Trophoblast cell (in vitro differentiated cells and primary cell): Measurements from ENCODE around the gene ARHGEF10L.

ENCODE experiments used
- DNase-seq, 2 donors: peaks; one replicate each; pipeline ENCODE4 v3.0.0-alpha.2; 2016
- H2AFZ ChIP-seq: 2 replicates; pipeline ENCODE4 v1.6.1; 2013; ENCODE audit warnings: low read length, moderate library complexity, mild to moderate bottlenecking; ENCODE audit not compliant: insufficient read depth, poor library complexity
- H2AK5ac ChIP-seq: 2 replicates; pipeline ENCODE4 v1.6.1; 2013; ENCODE audit warnings: mild to moderate bottlenecking, low read length
- H2BK120ac ChIP-seq: 2 replicates; pipeline ENCODE4 v1.6.1; 2013; ENCODE audit warnings: low read length, mild to moderate bottlenecking, moderate library complexity; ENCODE audit not compliant: insufficient read depth, poor library complexity
- H2BK12ac ChIP-seq: 2 replicates; pipeline ENCODE4 v1.6.1; 2013; ENCODE audit warnings: mild to moderate bottlenecking, low read length, moderate library complexity
- H2BK5ac ChIP-seq: 2 replicates; pipeline ENCODE4 v1.6.1; 2013; ENCODE audit warnings: low read length, low read depth, moderate library complexity, mild to moderate bottlenecking; ENCODE audit not compliant: poor library complexity
- H3K14ac ChIP-seq: 2 replicates; pipeline ENCODE4 v1.6.1; 2013; ENCODE audit warnings: mild to moderate bottlenecking, low read length
- H3K18ac ChIP-seq: 2 replicates; pipeline ENCODE4 v1.6.1; 2013; ENCODE audit warnings: mild to moderate bottlenecking, low read length
- H3K23ac ChIP-seq: 2 replicates; pipeline ENCODE4 v1.6.1; 2013; ENCODE audit warnings: low read length
- H3K27ac ChIP-seq: 2 replicates; pipeline ENCODE4 v1.5.1; 2013; ENCODE audit warnings: low read depth, mild to moderate bottlenecking, inconsistent platforms, low read length, moderate library complexity
- H3K27me3 ChIP-seq: 2 replicates; pipeline ENCODE4 v1.6.1; 2013; ENCODE audit warnings: inconsistent platforms, mild to moderate bottlenecking, low read length, moderate library complexity; ENCODE audit not compliant: insufficient read depth
- H3K36me3 ChIP-seq, 2 experiments: 1 replicate in 1 of 2; 2 replicates in 1 of 2; pipeline ENCODE4 v1.6.1; 2013; ENCODE audit warnings: low read length in 2 of 2, mild to moderate bottlenecking in 2 of 2, moderate library complexity in 1 of 2; ENCODE audit not compliant: insufficient read depth in 2 of 2, control insufficient read depth in 1 of 2
- H3K4ac ChIP-seq: 2 replicates; pipeline ENCODE4 v1.6.1; 2013; ENCODE audit warnings: low read depth, mild to moderate bottlenecking, low read length, moderate library complexity
- H3K4me1 ChIP-seq, 2 experiments: 1 replicate in 1 of 2; 2 replicates in 1 of 2; pipeline ENCODE4 v1.6.1; 2013; ENCODE audit warnings: low read length in 2 of 2, mild to moderate bottlenecking in 2 of 2, moderate library complexity in 1 of 2; ENCODE audit not compliant: insufficient read depth in 2 of 2, control insufficient read depth in 1 of 2
- H3K4me2 ChIP-seq: 2 replicates; pipeline ENCODE4 v1.6.1; 2013; ENCODE audit warnings: inconsistent platforms, mild to moderate bottlenecking, low read length, moderate library complexity
- H3K4me3 ChIP-seq: 2 replicates; pipeline ENCODE4 v1.5.1; 2013; ENCODE audit warnings: mild to moderate bottlenecking, low read depth, low read length, inconsistent platforms
- H3K79me1 ChIP-seq: one replicate; pipeline ENCODE4 v1.6.1; 2013; ENCODE audit warnings: low read length
- H3K79me2 ChIP-seq: 2 replicates; pipeline ENCODE4 v1.6.1; 2013; ENCODE audit warnings: low read length, mild to moderate bottlenecking; ENCODE audit not compliant: control insufficient read depth, insufficient read depth, poor library complexity
- H3K9ac ChIP-seq: 2 replicates; pipeline ENCODE4 v1.6.1; 2013; ENCODE audit warnings: mild to moderate bottlenecking, low read length
- H3K9me3 ChIP-seq: 2 replicates; pipeline ENCODE4 v1.6.1; 2013; ENCODE audit warnings: low read depth, mild to moderate bottlenecking, control low read depth, inconsistent platforms, low read length; ENCODE audit not compliant: insufficient read depth
- H4K12ac ChIP-seq: 2 replicates; pipeline ENCODE4 v1.6.1; 2013; ENCODE audit warnings: low read depth, mild to moderate bottlenecking, low read length, moderate library complexity
- H4K8ac ChIP-seq: 2 replicates; pipeline ENCODE4 v1.6.1; 2013; ENCODE audit warnings: low read depth, mild to moderate bottlenecking, low read length, moderate library complexity
- H4K91ac ChIP-seq: one replicate; pipeline ENCODE4 v1.6.1; 2013; ENCODE audit warnings: low read depth, mild to moderate bottlenecking, low read length, moderate library complexity
- WGBS: extraction: QIAGEN DNeasy Blood & Tissue Kit; methylation state at CpG from one replicate; pipeline ENCODE4 v1.1.7; 2013; ENCODE audit warnings: missing lambda C conversion rate; ENCODE audit not compliant: insufficient read length, insufficient coverage; ENCODE audit errors: extremely low coverage; 5-methylcytosine and 5-hydroxymethylcytosine counted together

ARHGEF10L gene

GRCh38 chr1:17631410-17631809 is 91.9 kb downstream of the ARHGEF10L start:
- H3K9ac ChIP-seq = no peak overlapping the region

GRCh38 chr1:17632106-17632505 is 92.6 kb downstream of the ARHGEF10L start:
- no peak overlapping the region for H2AK5ac ChIP-seq
- no peak overlapping the region for H3K27ac ChIP-seq
- no peak overlapping the region for H3K4me2 ChIP-seq
- no peak overlapping the region for H2BK12ac ChIP-seq
- no peak overlapping the region for H4K91ac ChIP-seq
- H3K9ac ChIP-seq = no peak overlapping the region
- WGBS = no CpG with 5 or more reads among the region's 19 CpGs
- H3K79me2 ChIP-seq = no peaks in the 10 kb centered on the region
- no peak overlapping the region for H3K4ac ChIP-seq
- no peak overlapping the region for H2BK5ac ChIP-seq
- no peak overlapping the region for H3K4me3 ChIP-seq
- peaks cover 2% of the 10 kb centered on the region for H3K9me3 ChIP-seq
- H4K12ac ChIP-seq = no peak overlapping the region
- no peak overlapping the region for H3K14ac ChIP-seq
- peaks cover 0 to 2% of the 10 kb centered on the region in 2 experiments for H3K4me1 ChIP-seq
- H2BK120ac ChIP-seq = no peak overlapping the region
- no peaks in the 10 kb centered on the region for H3K79me1 ChIP-seq
- no peak overlapping the region for H2AFZ ChIP-seq
- H3K23ac ChIP-seq = no peak overlapping the region
- H3K18ac ChIP-seq = no peak overlapping the region
- H3K36me3 ChIP-seq = peaks cover 52 to 57% of the 10 kb centered on the region in 2 experiments
- H4K8ac ChIP-seq = no peak overlapping the region
- H3K27me3 ChIP-seq = no peaks in the 10 kb centered on the region
- DNase-seq = no peak

More at GRCh38 chr1:17631410-17631809, 91.9 kb downstream of the ARHGEF10L start:
- Histone ChIP-seq H2BK120ac (no peak overlapping the region), H3K14ac (no peak overlapping the region), H3K4me3 (no peak overlapping the region), H3K18ac (no peak overlapping the region), H3K27ac (no peak overlapping the region), H2AK5ac (no peak overlapping the region), H3K23ac (no peak overlapping the region), H4K8ac (no peak overlapping the region), H3K36me3 (peaks cover 51 to 57% of the 10 kb centered on the region in 2 experiments), H4K12ac (no peak overlapping the region), H4K91ac (no peak overlapping the region), H3K79me2 (no peaks in the 10 kb centered on the region), H2BK5ac (no peak overlapping the region), H3K4me1 (peaks cover 0 to under 1% of the 10 kb centered on the region in 2 experiments), H2AFZ (no peak overlapping the region), H2BK12ac (no peak overlapping the region), H3K9me3 (peaks cover 2% of the 10 kb centered on the region), H3K79me1 (no peaks in the 10 kb centered on the region), H3K4ac (no peak overlapping the region), H3K27me3 (no peaks in the 10 kb centered on the region), H3K4me2 (no peak overlapping the region)
- WGBS = no CpG with 5 or more reads among the region's 8 CpGs
- no peak for DNase-seq

GRCh38 chr1:17632541-17633184 is 93.2 kb downstream of the ARHGEF10L start:
- no peak overlapping the region for H2BK12ac ChIP-seq
- H4K91ac ChIP-seq = no peak overlapping the region
- no peak overlapping the region for H2BK120ac ChIP-seq
- no peak overlapping the region for H3K4me2 ChIP-seq
- DNase-seq = no peak
- peaks cover 2% of the 10 kb centered on the region for H3K9me3 ChIP-seq
- no peaks in the 10 kb centered on the region for H3K79me1 ChIP-seq
- H3K27me3 ChIP-seq = no peaks in the 10 kb centered on the region
- H4K8ac ChIP-seq = no peak overlapping the region
- H3K14ac ChIP-seq = no peak overlapping the region
- WGBS = no CpG with 5 or more reads among the region's 12 CpGs
- H3K36me3 ChIP-seq = peaks cover 52 to 54% of the 10 kb centered on the region in 2 experiments
- H3K4ac ChIP-seq = no peak overlapping the region
- H3K23ac ChIP-seq = no peak overlapping the region
- no peak overlapping the region for H2AK5ac ChIP-seq
- H2AFZ ChIP-seq = no peak overlapping the region
- H3K4me3 ChIP-seq = no peak overlapping the region
- no peak overlapping the region for H3K18ac ChIP-seq
- H3K79me2 ChIP-seq = no peaks in the 10 kb centered on the region
- no peak overlapping the region for H3K9ac ChIP-seq
- no peak overlapping the region for H4K12ac ChIP-seq
- H3K27ac ChIP-seq = no peak overlapping the region
- no peak overlapping the region for H2BK5ac ChIP-seq
- H3K4me1 ChIP-seq = peaks cover 0 to 2% of the 10 kb centered on the region in 2 experiments

GRCh38 chr1:17633654-17634053 is 94.2 kb downstream of the ARHGEF10L start:
- Histone ChIP-seq H3K4me1 (peaks cover 0 to 2% of the 10 kb centered on the region in 2 experiments), H2BK5ac (no peak overlapping the region), H3K27ac (no peak overlapping the region), H3K9me3 (peaks cover 2% of the 10 kb centered on the region), H3K27me3 (no peaks in the 10 kb centered on the region), H3K79me2 (no peaks in the 10 kb centered on the region), H3K4ac (no peak overlapping the region), H3K36me3 (peaks cover 60 to 64% of the 10 kb centered on the region in 2 experiments), H3K9ac (no peak overlapping the region), H4K12ac (no peak overlapping the region), H3K4me3 (no peak overlapping the region), H3K23ac (no peak overlapping the region), H3K18ac (no peak overlapping the region), H2BK120ac (no peak overlapping the region), H4K91ac (no peak overlapping the region), H3K14ac (no peak overlapping the region), H3K4me2 (no peak overlapping the region), H3K79me1 (no peaks in the 10 kb centered on the region), H4K8ac (no peak overlapping the region), H2AFZ (no peak overlapping the region), H2AK5ac (no peak overlapping the region), H2BK12ac (no peak overlapping the region)
- no CpG with 5 or more reads among the region's 8 CpGs for whole genome bisulfite sequencing
- peak; percentile 59 to 69 for DNase-seq
